Body of pancreas (tissue), 4 donors: ENCODE data around the gene RAMP3.

ENCODE experiments used
- CTCF ChIP-seq, 7 experiments: fragments of 450-650 bp in 4 of 7; fragments of 200-600 bp in 3 of 7; sonication (generic) in 3 of 7; IDR thresholded peaks; one replicate each; pipeline ENCODE4 v1.5.1; 2016 to 2019; ENCODE audit warnings: antibody characterized with exemption in 7 of 7
- POLR2A ChIP-seq, 3 donors: fragments of 450-650 bp; IDR thresholded peaks; one replicate each; pipeline ENCODE4 v1.6.1; 2016; ENCODE audit warnings: antibody characterized with exemption in 3 of 3, mild to moderate bottlenecking in 2 of 3

GRCh38 chr7:45191396-45191795 lies 33.8 kb downstream of the RAMP3 start:
- TF ChIP-seq CTCF (IDR thresholded peaks at IDR 0.05), result no peak
- TF ChIP-seq POLR2A (IDR thresholded peaks at IDR 0.05), result no peak
